Measurements from ENCODE around the gene C8A.

C8A gene

GRCh38 chr1:56925193-56925592 is 70.6 kb downstream of the C8A start:
- DNase-seq (ENCODE audit: low spot score) = no peak

DNA sequence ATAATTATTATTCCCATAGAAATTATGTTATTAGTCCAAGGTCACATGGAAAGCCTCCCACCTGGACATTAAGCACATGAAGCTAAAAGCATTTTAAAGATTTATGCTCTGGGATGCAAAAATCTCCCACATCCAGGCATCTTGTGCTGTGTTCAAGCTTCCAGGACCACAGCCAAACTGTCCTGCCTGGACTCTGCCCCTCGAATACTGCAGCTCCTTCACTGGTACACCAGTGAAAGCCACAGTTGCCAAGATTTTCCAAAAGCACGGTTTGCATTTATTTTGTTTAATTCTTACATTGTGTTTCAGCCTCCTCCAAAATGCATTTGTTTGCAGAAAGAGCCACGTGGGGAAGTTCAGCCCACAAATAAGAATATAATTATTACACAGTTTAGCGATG is 72.6 kb downstream of the C8A start:
- DNase-seq (ENCODE audit: low spot score) = no peak

DNA sequence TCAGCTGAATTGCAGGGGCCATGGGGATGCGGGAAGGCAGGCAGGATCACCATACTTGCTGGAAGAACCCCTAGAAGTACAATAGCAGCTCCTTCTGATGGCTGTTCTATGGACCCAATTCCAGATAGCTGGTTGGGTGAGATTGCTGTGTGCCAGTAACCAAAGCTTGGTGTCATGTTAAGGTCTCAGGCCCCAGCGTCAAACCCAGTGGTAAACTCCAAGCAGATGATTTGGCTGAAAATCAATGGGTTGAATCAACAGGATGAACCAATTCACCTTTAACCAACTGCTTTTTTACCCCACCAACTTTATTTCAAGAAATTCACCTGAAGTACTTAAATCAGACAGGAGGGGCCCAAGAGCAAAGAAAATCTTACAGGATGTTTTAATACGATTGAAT is 73.4 kb downstream of the C8A start:
- DNase-seq (ENCODE audit: low spot score) = no peak

- no peak for DNase-seq (ENCODE audit: low spot score)
Observed at GRCh38 chr1:56929492-56929891, 74.9 kb downstream of the C8A start.

DNA sequence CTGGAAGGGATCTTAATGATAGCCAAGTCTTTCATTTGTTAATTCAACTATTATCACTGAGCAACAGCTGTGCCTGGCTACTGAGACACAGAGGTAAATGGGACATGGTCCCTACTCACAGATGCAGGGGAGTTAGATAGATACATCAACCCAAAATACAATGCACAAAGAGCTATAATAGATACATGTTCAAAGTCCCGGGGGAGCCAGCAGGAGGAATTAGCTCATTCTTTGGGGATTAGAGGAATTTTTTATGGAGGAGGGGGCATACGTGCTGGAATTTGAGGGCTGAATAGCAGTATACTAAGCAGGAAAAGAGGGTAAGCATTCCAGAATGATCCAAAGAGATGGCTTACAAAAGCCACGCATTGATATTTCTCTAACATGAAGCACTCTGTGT is 76.6 kb downstream of the C8A start:
- no peak for DNase-seq (ENCODE audit: low spot score)

DNA sequence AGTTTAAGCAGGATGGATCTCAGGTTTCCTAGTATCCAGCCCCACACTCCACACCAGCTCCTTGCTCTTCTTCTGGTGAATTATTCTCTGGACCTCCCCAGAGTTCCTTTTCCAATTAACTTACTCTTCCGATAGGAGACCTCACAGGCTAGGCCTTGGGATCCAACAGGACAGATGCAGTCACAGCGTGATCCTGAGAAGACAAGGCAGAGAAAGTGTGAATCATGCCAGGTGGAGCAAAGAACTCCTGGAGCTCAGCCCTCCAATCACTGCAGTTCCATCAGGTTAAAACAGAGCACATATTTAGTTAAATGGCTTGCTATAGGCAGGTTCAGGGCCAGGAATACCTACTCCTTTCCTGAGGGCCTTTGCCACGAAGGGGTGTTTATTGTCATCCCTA is 77.1 kb downstream of the C8A start:
- no peak for DNase-seq (ENCODE audit: low spot score)

DNA sequence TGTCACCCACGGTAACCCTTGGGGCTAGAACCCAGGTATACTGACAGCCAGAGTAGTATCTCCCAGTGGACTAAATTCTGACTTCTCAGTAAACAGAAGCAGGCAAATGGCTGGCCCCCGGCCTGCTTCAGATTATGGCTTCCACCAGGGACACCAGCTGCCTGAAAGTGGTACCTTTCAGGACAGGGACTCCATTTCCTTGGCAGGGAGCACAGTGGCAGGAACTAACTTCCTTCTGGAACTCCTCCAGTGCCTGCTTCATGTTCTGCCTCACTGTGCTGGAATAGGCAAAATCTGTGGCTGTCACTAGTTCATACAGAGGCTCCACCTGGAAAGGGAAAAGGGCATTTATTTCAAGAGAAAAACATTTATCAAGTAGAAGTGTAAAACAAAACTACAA is 78.6 kb downstream of the C8A start:
- no peak for DNase-seq (ENCODE audit: low spot score)

- no peak for DNase-seq (ENCODE audit: low spot score)
Observed at GRCh38 chr1:56933606-56934005, 79.0 kb downstream of the C8A start.

GRCh38 chr1:56934430-56935060 is 79.9 kb downstream of the C8A start:
- DNase-seq (ENCODE audit: low spot score) = no peak

DNA sequence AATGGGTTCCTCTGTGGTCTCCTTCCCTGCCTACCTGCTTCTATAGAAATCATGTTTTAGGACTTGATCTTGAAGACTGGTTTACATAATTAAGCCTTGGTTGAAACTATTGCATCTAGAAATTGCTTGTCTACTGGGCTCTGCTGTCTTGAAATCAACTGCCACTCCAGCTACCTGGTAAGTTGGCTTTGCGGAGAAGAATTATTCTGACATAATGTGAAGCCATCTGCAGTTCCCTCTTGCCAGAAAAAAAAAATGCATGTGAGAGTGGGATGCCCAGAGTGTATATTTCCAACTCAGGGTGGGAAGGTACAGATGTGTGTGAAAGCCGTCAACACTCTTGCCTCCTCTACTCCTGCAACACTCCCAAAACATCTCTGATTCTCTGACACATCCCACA is 84.0 kb downstream of the C8A start:
- DNase-seq (ENCODE audit: low spot score) = no peak

GRCh38 chr1:56939209-56939608 is 84.6 kb downstream of the C8A start:
- no peak for DNase-seq (ENCODE audit: low spot score)

- DNase-seq (ENCODE audit: low spot score) = no peak
Observed at GRCh38 chr1:56940039-56940438, 85.4 kb downstream of the C8A start.

- DNase-seq (ENCODE audit: low spot score) = no peak
Observed at GRCh38 chr1:56948403-56949023, 93.9 kb downstream of the C8A start.

DNA sequence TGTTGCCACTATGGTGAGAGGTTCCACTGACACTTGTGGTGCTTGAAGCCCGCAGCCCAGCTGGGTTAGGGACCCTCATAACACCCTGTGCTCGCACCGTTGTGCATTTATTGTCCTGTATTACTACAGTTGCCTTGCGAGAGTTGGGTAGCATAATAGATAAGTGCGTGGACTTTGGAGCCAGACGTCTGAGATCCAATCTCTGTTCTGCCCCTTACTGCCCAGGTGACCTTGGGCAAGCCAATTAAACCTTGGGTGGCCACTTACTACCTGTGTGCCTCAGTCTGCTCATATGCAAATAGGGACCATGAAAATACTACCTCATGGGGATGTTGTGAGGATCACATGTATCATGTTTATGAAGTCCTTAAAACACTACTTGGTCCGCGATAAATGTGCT is 97.9 kb downstream of the C8A start:
- DNase-seq (ENCODE audit: low spot score) = no peak

- no peak for DNase-seq (ENCODE audit: low spot score)
Observed at GRCh38 chr1:56953386-56953785, 98.8 kb downstream of the C8A start.

GRCh38 chr1:56954664-56955063 is 100.1 kb downstream of the C8A start:
- no peak for DNase-seq (ENCODE audit: low spot score)

DNA sequence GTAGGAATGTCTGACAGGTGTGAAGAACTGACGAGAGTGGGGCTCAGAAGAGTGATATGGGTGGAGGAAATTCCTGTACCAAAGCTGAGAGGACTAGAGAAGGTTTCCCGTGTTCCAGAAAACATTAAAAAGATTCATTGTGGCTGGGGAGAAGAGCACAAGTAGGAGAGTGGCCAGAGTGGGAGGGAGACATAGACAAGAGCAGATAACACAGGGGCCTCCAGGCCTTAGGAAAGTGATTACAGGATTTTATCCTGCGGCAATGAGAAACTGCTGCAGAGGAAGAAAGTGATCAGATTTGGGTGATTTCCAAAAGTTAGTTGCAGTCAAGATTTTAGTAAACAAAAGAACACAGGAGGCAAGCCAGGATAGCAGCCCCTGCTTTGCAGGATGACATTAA is 103.3 kb downstream of the C8A start:
- no peak for DNase-seq (ENCODE audit: low spot score)

GRCh38 chr1:56958526-56958925 is 103.9 kb downstream of the C8A start:
- no peak for DNase-seq (ENCODE audit: low spot score)

- DNase-seq (ENCODE audit: low spot score) = no peak
Observed at GRCh38 chr1:56961426-56961825, 106.8 kb downstream of the C8A start.

DNA sequence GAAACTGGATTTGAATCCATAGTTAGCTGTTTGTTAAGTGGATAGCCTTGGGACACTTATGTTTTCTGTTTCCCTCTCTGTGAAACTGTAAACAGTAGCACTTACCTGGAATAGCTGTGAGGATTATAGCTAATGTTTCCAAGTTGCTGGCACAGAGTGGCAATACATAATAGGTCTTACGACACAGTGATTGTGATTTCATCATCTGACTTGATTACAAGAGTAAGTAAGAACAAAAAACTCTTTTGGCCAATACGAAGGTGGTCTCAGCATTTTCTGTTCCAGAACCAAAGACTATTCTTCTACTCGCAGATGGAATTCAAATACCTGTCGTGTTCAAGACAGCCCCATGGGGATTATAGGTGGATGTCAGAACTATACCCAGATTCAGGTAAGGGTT is 109.1 kb downstream of the C8A start:
- DNase-seq (ENCODE audit: low spot score) = no peak

DNA sequence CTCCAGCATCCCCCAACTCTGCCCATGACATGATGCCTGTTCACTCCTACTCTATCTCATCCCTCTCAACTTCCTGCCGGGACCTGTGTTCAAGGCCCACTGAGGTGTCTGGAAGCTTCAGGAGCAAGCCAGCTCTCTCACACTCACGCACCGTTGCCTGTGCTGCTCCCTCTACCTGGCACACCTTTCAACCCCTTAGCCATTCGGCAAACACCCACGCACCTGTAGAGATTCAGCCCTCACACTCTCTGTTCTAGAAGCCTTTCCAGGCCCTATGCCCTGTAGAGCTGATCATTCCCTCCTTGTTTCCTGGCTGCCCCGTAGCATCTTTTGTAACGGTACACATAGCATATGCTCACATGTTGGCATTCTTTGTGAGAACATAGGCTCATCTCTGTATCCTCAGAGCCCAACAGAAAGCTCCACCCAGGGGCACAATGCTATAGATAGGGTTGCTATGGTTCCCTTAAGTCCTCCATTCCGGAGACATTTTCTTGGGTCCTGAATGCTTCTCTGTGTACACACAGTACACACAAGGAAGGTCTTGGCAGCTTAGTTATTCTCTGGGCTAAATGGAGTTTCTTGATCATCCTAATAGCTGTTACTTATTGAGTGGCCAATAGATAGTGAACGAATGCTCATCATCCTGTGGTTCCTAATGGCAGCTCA is 109.9 kb downstream of the C8A start:
- DNase-seq (ENCODE audit: low spot score) = no peak

GRCh38 chr1:56965191-56965590 is 110.6 kb downstream of the C8A start:
- DNase-seq (ENCODE audit: low spot score) = no peak

All from SK-N-DZ (cell line).